GM12878 (cell line): Measurements from ENCODE around the gene VEZF1. TPM values are rescaled to one million over a fixed set of nuclear protein-coding genes. Genes with fewer than 3 reads are reported as not detected.
A peak's percentile ranks its signal among the peaks of the same experiment; 100 is the strongest.

Source experiments
- CREM ChIP-seq: IDR thresholded peaks from 2 replicates; pipeline ENCODE4 v1.6.1; 2014; ENCODE audit warnings: antibody characterized with exemption, low read depth
- FOXM1 ChIP-seq: IDR thresholded peaks from 2 replicates; pipeline ENCODE4 v1.6.1; 2012; ENCODE audit warnings: low read depth, mild to moderate bottlenecking, inconsistent platforms, low read length, moderate library complexity
- POU2F2 ChIP-seq: IDR thresholded peaks from 3 replicates; pipeline ENCODE4 v1.6.1; 2011; ENCODE audit warnings: low read depth, mild to moderate bottlenecking, low read length, borderline replicate concordance
- RAD51 ChIP-seq: fragments of 450-650 bp; IDR thresholded peaks from 2 replicates; pipeline ENCODE4 v1.6.1; 2016; ENCODE audit warnings: moderate library complexity, mild to moderate bottlenecking, inconsistent platforms
- SUZ12 ChIP-seq: fragments of 200-600 bp; sonication (generic); IDR thresholded peaks from one replicate; pipeline ENCODE4 v1.6.1; 2018; ENCODE audit warnings: antibody characterized with exemption, mild to moderate bottlenecking; ENCODE audit not compliant: unreplicated experiment
- TCF7 ChIP-seq: IDR thresholded peaks from 2 replicates; pipeline ENCODE4 v1.6.1; 2014; ENCODE audit warnings: antibody characterized with exemption, borderline replicate concordance
- WRNIP1 ChIP-seq: IDR thresholded peaks from 2 replicates; pipeline ENCODE4 v1.6.1; 2011; ENCODE audit warnings: low read depth, low read length, improper control_type of control experiment, borderline replicate concordance
- ZNF217 ChIP-seq: fragments of 450-650 bp; IDR thresholded peaks from 2 replicates; pipeline ENCODE4 v1.6.1; 2017; ENCODE audit warnings: antibody characterized with exemption, mild to moderate bottlenecking
- ZNF24 ChIP-seq: fragments of 450-650 bp; IDR thresholded peaks from 2 replicates; pipeline ENCODE4 v1.6.1; 2017; ENCODE audit warnings: antibody characterized with exemption, mild to moderate bottlenecking
- ZNF384 ChIP-seq: IDR thresholded peaks from 2 replicates; pipeline ENCODE4 v1.6.1; 2012; ENCODE audit warnings: low read depth, mild to moderate bottlenecking, low read length, improper control_type of control experiment, borderline replicate concordance
- polyA plus RNA-seq, 11 experiments: library from polyadenylated mRNA; depleted of rRNA in 4 of 11; unstranded in 6 of 11; stranded (reverse) in 5 of 11; fragments of >200 nt; fragmentation: Nextera tagmentation in 4 of 11; fragmentation: Illumina TruSeq in 1 of 11; extraction: Ambion mirVana in 4 of 11; extraction: Trizol in 1 of 11; gene quantifications; 1 replicate in 1 of 11; 2 replicates in 10 of 11; pipeline versions ENCODE4 v1.2.1 to v1.2.3, GENCODE V29; 2011 to 2016; ENCODE audit warnings: inconsistent platforms in 2 of 11, missing spikeins in 2 of 11, low read depth in 1 of 11
- total RNA-seq, 4 experiments: library from RNA; depleted of rRNA in 3 of 4; stranded (reverse); fragments of >200 nt in 3 of 4; fragmentation: Illumina TruSeq in 1 of 4; extraction: Trizol in 1 of 4; gene quantifications; 2 replicates each; pipeline versions ENCODE4 v1.2.1 to v1.2.3, GENCODE V29; 2013 to 2021
- TF ChIP-seq, protein P1 (sequence below), 3 experiments: IDR thresholded peaks in 2 of 3; conservative IDR thresholded peaks in 1 of 3; 2 replicates each; pipeline ENCODE4 v1.5.1; 2011; ENCODE audit warnings: low read depth in 3 of 3, low read length in 3 of 3, mild to moderate bottlenecking in 3 of 3, control low read depth in 2 of 3, moderate library complexity in 2 of 3, inconsistent platforms in 1 of 3, mixed read lengths in 1 of 3; ENCODE audit not compliant: control insufficient read depth in 2 of 3, insufficient read depth in 1 of 3; ENCODE audit errors: extremely low read depth in 1 of 3
- TF ChIP-seq, protein P2 (sequence below): fragments of 450-650 bp; IDR thresholded peaks from 2 replicates; pipeline ENCODE4 v1.6.1; 2017; ENCODE audit warnings: low read depth, mild to moderate bottlenecking, moderate library complexity
- TF ChIP-seq, protein P3 (sequence below): fragments of 450-650 bp; formaldehyde crosslinking; IDR thresholded peaks from 2 replicates; pipeline ENCODE4 v1.4.0; 2022; ENCODE audit warnings: mild to moderate bottlenecking, moderate library complexity
- TF ChIP-seq, protein P4 (sequence below): fragments of 450-650 bp; formaldehyde crosslinking; IDR thresholded peaks from 2 replicates; pipeline ENCODE4 v1.5.0; 2022; ENCODE audit warnings: mild to moderate bottlenecking, missing genetic modification characterization
- TF ChIP-seq, protein P5 (sequence below): fragments of 450-650 bp; IDR thresholded peaks from 2 replicates; pipeline ENCODE4 v1.6.1; 2018; ENCODE audit warnings: borderline replicate concordance, mild to moderate bottlenecking; ENCODE audit not compliant: partially characterized antibody

VEZF1 gene
- total and polyA plus RNA-seq, 10 of the 15 experiments (the other 5 are each of a cell fraction or from before 2014, with no cell fraction given) = 9.5 to 28.2 (median 20.3) TPM

DNA sequence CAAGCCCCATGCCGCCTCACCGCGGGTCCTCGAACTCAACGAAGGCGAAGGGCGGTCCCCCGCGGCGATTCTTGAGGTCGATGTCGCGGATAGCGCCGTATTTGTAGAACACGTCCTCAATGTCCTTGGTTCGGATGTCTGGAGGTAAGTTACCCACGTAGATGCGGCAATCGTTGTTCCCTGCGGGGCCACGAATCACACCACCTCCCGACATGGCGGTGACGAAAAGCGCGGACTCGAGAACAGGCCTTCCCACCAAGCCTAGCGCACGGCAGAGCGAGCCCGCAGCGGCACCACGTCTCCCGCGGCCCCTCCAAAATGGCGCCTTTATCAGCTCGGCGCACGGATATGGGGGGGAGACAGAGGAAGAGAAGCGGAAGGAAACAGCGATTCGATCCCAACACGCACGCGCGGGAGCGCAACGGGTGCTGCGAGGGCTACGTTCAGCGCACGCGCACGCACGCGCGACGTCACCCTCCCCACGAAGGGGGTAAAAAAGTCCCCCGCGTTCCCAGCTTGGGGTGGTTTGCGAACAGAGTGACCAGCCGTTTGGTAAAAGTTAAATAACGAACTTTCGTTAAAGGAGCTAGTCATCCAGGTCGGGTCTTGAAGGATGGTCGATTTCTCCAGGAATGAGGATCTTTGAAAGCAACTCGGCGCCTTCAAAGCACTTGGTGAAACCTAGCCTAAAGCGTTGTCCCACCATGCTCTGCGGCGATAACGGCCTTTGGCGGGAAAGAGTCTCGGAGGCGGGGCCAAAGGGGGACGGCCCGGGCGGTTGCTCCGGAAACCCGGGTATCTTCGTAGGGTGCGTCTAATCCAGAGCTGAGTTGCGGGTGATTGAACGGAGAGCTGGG is 19.1 kb upstream of the VEZF1 start, which contains the start of gene SRSF1 (continued):
- TF ChIP-seq SUZ12 = no peak
- no peak; the same call in none of the 2 replicates for TF ChIP-seq FOXM1
- TF ChIP-seq, protein P1, sequence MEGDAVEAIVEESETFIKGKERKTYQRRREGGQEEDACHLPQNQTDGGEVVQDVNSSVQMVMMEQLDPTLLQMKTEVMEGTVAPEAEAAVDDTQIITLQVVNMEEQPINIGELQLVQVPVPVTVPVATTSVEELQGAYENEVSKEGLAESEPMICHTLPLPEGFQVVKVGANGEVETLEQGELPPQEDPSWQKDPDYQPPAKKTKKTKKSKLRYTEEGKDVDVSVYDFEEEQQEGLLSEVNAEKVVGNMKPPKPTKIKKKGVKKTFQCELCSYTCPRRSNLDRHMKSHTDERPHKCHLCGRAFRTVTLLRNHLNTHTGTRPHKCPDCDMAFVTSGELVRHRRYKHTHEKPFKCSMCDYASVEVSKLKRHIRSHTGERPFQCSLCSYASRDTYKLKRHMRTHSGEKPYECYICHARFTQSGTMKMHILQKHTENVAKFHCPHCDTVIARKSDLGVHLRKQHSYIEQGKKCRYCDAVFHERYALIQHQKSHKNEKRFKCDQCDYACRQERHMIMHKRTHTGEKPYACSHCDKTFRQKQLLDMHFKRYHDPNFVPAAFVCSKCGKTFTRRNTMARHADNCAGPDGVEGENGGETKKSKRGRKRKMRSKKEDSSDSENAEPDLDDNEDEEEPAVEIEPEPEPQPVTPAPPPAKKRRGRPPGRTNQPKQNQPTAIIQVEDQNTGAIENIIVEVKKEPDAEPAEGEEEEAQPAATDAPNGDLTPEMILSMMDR (IDR thresholded peaks at IDR 0.05 in 2 of 3, conservative IDR thresholded peaks at IDR 0.05 in 1 of 3; ENCODE audit: control insufficient read depth in 2 of 3, extremely low read depth in 1 of 3, insufficient read depth in 1 of 3, low read depth in 3 of 3, low read length in 3 of 3) = no peak
- peak; percentile 91 for TF ChIP-seq POU2F2
- TF ChIP-seq, protein P2, sequence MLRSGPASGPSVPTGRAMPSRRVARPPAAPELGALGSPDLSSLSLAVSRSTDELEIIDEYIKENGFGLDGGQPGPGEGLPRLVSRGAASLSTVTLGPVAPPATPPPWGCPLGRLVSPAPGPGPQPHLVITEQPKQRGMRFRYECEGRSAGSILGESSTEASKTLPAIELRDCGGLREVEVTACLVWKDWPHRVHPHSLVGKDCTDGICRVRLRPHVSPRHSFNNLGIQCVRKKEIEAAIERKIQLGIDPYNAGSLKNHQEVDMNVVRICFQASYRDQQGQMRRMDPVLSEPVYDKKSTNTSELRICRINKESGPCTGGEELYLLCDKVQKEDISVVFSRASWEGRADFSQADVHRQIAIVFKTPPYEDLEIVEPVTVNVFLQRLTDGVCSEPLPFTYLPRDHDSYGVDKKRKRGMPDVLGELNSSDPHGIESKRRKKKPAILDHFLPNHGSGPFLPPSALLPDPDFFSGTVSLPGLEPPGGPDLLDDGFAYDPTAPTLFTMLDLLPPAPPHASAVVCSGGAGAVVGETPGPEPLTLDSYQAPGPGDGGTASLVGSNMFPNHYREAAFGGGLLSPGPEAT = peak; percentile 92
- peak; percentile 57; the same call in 1 of the 2 replicates for TF ChIP-seq TCF7
- TF ChIP-seq WRNIP1 = no peak
- TF ChIP-seq, protein P3, sequence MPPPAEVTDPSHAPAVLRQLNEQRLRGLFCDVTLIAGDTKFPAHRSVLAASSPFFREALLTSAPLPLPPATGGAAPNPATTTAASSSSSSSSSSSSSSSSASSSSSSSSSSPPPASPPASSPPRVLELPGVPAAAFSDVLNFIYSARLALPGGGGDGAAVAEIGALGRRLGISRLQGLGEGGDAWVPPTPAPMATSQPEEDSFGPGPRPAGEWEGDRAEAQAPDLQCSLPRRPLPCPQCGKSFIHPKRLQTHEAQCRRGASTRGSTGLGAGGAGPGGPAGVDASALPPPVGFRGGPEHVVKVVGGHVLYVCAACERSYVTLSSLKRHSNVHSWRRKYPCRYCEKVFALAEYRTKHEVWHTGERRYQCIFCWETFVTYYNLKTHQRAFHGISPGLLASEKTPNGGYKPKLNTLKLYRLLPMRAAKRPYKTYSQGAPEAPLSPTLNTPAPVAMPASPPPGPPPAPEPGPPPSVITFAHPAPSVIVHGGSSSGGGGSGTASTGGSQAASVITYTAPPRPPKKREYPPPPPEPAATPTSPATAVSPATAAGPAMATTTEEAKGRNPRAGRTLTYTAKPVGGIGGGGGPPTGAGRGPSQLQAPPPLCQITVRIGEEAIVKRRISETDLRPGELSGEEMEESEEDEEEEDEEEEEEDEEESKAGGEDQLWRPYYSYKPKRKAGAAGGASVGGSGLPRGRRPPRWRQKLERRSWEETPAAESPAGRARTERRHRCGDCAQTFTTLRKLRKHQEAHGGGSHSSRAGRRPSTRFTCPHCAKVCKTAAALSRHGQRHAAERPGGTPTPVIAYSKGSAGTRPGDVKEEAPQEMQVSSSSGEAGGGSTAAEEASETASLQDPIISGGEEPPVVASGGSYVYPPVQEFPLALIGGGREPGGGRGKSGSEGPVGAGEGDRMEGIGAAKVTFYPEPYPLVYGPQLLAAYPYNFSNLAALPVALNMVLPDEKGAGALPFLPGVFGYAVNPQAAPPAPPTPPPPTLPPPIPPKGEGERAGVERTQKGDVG (CRISPR knock-in tag) = no peak
- TF ChIP-seq ZNF217 = no peak
- TF ChIP-seq, protein P4, sequence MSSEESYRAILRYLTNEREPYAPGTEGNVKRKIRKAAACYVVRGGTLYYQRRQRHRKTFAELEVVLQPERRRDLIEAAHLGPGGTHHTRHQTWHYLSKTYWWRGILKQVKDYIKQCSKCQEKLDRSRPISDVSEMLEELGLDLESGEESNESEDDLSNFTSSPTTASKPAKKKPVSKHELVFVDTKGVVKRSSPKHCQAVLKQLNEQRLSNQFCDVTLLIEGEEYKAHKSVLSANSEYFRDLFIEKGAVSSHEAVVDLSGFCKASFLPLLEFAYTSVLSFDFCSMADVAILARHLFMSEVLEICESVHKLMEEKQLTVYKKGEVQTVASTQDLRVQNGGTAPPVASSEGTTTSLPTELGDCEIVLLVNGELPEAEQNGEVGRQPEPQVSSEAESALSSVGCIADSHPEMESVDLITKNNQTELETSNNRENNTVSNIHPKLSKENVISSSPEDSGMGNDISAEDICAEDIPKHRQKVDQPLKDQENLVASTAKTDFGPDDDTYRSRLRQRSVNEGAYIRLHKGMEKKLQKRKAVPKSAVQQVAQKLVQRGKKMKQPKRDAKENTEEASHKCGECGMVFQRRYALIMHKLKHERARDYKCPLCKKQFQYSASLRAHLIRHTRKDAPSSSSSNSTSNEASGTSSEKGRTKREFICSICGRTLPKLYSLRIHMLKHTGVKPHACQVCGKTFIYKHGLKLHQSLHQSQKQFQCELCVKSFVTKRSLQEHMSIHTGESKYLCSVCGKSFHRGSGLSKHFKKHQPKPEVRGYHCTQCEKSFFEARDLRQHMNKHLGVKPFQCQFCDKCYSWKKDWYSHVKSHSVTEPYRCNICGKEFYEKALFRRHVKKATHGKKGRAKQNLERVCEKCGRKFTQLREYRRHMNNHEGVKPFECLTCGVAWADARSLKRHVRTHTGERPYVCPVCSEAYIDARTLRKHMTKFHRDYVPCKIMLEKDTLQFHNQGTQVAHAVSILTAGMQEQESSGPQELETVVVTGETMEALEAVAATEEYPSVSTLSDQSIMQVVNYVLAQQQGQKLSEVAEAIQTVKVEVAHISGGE (CRISPR knock-in tag) = no peak
- peak; percentile 75; the same call in 1 of the 2 replicates for TF ChIP-seq CREM
- TF ChIP-seq, protein P5, sequence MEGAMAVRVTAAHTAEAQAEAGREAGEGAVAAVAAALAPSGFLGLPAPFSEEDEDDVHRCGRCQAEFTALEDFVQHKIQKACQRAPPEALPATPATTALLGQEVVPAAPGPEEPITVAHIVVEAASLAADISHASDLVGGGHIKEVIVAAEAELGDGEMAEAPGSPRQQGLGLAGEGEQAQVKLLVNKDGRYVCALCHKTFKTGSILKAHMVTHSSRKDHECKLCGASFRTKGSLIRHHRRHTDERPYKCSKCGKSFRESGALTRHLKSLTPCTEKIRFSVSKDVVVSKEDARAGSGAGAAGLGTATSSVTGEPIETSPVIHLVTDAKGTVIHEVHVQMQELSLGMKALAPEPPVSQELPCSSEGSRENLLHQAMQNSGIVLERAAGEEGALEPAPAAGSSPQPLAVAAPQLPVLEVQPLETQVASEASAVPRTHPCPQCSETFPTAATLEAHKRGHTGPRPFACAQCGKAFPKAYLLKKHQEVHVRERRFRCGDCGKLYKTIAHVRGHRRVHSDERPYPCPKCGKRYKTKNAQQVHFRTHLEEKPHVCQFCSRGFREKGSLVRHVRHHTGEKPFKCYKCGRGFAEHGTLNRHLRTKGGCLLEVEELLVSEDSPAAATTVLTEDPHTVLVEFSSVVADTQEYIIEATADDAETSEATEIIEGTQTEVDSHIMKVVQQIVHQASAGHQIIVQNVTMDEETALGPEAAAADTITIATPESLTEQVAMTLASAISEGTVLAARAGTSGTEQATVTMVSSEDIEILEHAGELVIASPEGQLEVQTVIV = peak; percentile 14
- TF ChIP-seq RAD51 = no peak
- TF ChIP-seq ZNF24 = no peak
- TF ChIP-seq ZNF384 = no peak
